Large intestine (tissue), 3 donors: Measurements from ENCODE around the gene CD81. TPM values are rescaled to one million over a fixed set of nuclear protein-coding genes. Genes with fewer than 3 reads are reported as not detected.

Source experiments
- DNase-seq, 2 donors: peaks; one replicate each; pipeline versions ENCODE4 v3.0.0 to v3.0.0-alpha.2; 2013
- H3K27ac ChIP-seq: one replicate; pipeline ENCODE4 v1.5.1; 2013; ENCODE audit warnings: low read length
- H3K27me3 ChIP-seq: 2 replicates; pipeline ENCODE4 v1.6.1; 2013; ENCODE audit warnings: low read length; ENCODE audit not compliant: control insufficient read depth, insufficient read depth
- H3K36me3 ChIP-seq: 2 replicates; pipeline ENCODE4 v1.6.1; 2013; ENCODE audit warnings: low read length; ENCODE audit not compliant: control insufficient read depth, insufficient read depth
- H3K4me1 ChIP-seq: one replicate; pipeline ENCODE4 v1.6.1; 2013; ENCODE audit warnings: low read length; ENCODE audit not compliant: control insufficient read depth, insufficient read depth
- H3K4me3 ChIP-seq: one replicate; pipeline ENCODE4 v1.5.1; 2013; ENCODE audit warnings: low read length
- H3K9me3 ChIP-seq: one replicate; pipeline ENCODE4 v1.6.1; 2013; ENCODE audit warnings: mild to moderate bottlenecking, low read depth, low read length, moderate library complexity; ENCODE audit not compliant: control insufficient read depth
- WGBS: methylation state at CpG from one replicate; pipeline ENCODE4 v1.1.5; 2013; ENCODE audit warnings: low lambda C conversion rate; ENCODE audit not compliant: insufficient coverage; 5-methylcytosine and 5-hydroxymethylcytosine counted together
- polyA plus RNA-seq: library from polyadenylated mRNA; unstranded; fragments of 120-200 nt; gene quantifications from one replicate; pipeline ENCODE4 v1.2.1, GENCODE V29; 2013

Gene CD81
- polyA plus RNA-seq, 1 donor: 292 TPM

DNA sequence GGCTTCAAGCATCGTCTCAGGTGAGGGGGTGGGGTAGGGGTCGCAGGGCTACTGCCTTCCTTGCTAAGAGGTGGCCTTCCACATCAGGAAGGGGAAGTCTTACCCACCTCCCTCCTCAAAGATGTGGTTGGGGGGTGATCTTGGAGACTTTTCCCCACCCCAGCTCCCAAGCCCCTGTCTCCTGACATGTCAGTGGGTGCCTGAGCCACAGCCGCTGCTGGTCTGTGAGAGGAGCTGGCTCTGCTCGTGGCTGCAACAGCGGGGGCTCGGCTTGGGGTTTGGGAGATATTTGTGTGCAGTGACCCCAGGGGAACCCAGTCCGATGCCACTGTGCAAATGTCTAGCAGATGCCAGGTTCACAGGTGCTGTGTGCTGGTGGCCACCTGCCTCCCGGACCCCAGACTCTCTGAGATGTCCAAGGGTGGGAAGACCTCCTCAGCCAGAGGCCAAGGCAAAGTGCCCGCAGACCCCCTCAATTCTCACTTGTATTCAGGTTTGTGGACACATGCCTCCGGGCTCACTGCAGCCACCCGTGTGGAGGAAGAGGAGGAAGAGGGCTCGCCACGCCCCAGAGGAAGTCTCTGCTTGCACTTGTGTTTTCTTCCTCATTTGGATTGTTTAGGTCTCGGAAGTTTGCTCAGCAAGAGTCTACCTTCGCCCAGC lies 69.6 kb downstream of the CD81 start:
- no peak overlapping the region for H3K27ac ChIP-seq
- H3K9me3 ChIP-seq: peaks cover 3% of the 10 kb centered on the region
- no peaks in the 10 kb centered on the region for H3K36me3 ChIP-seq
- H3K27me3 ChIP-seq: peaks cover 28% of the 10 kb centered on the region
- no peak for DNase-seq
- H3K4me1 ChIP-seq: peaks cover 28% of the 10 kb centered on the region
- WGBS: no CpG with 5 or more reads among the region's 15 CpGs
- H3K4me3 ChIP-seq: no peak overlapping the region

Other genes with a start within 250 kb of the CD81 start
- gene IGF2, start 237.9 kb upstream of the CD81 start, polyA plus RNA-seq: 319 TPM
- gene INS, start 216.1 kb upstream of the CD81 start, polyA plus RNA-seq: 0.39 TPM
- 1.0 TPM for gene TH, start 205.5 kb upstream of the CD81 start, polyA plus RNA-seq
- gene ASCL2, start 106.7 kb upstream of the CD81 start, polyA plus RNA-seq: 15.8 TPM
- gene C11orf21, start 75.4 kb upstream of the CD81 start, polyA plus RNA-seq: 22.7 TPM
- 77.1 TPM for gene TSPAN32, start 75.3 kb upstream of the CD81 start, polyA plus RNA-seq
- 28.0 TPM for gene TSSC4, start 23.4 kb downstream of the CD81 start, polyA plus RNA-seq
- gene TRPM5, start 67.2 kb downstream of the CD81 start, polyA plus RNA-seq: 0.87 TPM
- 19.5 TPM for gene KCNQ1, start 67.7 kb downstream of the CD81 start, polyA plus RNA-seq